ENCODE results near the gene GPR26. TPM values are rescaled to one million over a fixed set of nuclear protein-coding genes. Genes with fewer than 3 reads are reported as not detected.

GPR26 gene
- total and polyA plus RNA-seq, 8 donors = not detected

- H3K4me1 ChIP-seq = no peaks in the 10 kb centered on the region
- H3K27ac ChIP-seq = no peak overlapping the region
- no peaks in the 10 kb centered on the region for H3K36me3 ChIP-seq
- no peak for ATAC-seq
- WGBS, 2 donors = 54 to 55% methylated on average over 9 of the region's 9 CpGs
- H3K4me3 ChIP-seq = no peak overlapping the region
- FAIRE-seq = no peak
- no peaks in the 10 kb centered on the region for H3K9me3 ChIP-seq
- TF ChIP-seq, protein P1, sequence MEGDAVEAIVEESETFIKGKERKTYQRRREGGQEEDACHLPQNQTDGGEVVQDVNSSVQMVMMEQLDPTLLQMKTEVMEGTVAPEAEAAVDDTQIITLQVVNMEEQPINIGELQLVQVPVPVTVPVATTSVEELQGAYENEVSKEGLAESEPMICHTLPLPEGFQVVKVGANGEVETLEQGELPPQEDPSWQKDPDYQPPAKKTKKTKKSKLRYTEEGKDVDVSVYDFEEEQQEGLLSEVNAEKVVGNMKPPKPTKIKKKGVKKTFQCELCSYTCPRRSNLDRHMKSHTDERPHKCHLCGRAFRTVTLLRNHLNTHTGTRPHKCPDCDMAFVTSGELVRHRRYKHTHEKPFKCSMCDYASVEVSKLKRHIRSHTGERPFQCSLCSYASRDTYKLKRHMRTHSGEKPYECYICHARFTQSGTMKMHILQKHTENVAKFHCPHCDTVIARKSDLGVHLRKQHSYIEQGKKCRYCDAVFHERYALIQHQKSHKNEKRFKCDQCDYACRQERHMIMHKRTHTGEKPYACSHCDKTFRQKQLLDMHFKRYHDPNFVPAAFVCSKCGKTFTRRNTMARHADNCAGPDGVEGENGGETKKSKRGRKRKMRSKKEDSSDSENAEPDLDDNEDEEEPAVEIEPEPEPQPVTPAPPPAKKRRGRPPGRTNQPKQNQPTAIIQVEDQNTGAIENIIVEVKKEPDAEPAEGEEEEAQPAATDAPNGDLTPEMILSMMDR (IDR thresholded peaks at IDR 0.05) = no peak
- H3K27me3 ChIP-seq = no peaks in the 10 kb centered on the region
- no peak for DNase-seq
- intact Hi-C loops (cut with DNase I) = no loop called here
These were observed 55.4 kb downstream of the GPR26 start for GRCh38 chr10:123721441-123722049.

GRCh38 chr10:123722351-123722750, 56.2 kb downstream of the GPR26 start:
- TF ChIP-seq, protein P1 (IDR thresholded peaks at IDR 0.05) = no peak
- no peaks in the 10 kb centered on the region for H3K4me1 ChIP-seq
- no peak for ATAC-seq
- H3K27me3 ChIP-seq = no peaks in the 10 kb centered on the region
- H3K27ac ChIP-seq = no peak overlapping the region
- no peaks in the 10 kb centered on the region for H3K9me3 ChIP-seq
- intact Hi-C loops (cut with DNase I) = no loop called here
- no peak for FAIRE-seq
- H3K4me3 ChIP-seq = no peak overlapping the region
- WGBS, 2 donors = 56 to 70% methylated on average over 2 of the region's 2 CpGs
- H3K36me3 ChIP-seq = no peaks in the 10 kb centered on the region
- no peak for DNase-seq

DNA sequence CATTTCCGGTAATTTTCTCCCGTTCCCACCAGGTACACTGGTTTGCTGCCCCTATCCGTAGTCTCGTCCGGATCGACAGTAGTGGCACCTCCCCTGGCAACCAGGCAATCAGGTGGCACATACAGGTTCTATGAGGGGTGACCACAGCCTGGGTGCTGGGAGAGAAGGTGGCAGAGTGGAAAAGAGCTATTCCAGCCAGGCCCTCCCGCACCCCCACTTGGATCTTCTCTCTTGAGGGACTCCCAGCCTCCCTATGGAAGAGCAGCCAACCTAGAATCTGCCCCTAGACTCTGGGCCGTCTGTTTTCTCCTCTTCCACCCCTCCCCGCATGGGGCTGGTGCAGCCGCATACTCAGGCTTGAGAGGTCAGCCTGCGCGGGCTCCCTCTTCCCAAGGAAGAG, 58.6 kb downstream of the GPR26 start:
- 75 to 77% methylated on average over 12 of the region's 12 CpGs for WGBS, 2 donors
- ATAC-seq = no peak
- no peak for FAIRE-seq
- Histone ChIP-seq H3K9me3 (no peaks in the 10 kb centered on the region), H3K27me3 (no peaks in the 10 kb centered on the region), H3K4me1 (no peaks in the 10 kb centered on the region), H3K27ac (no peak overlapping the region), H3K4me3 (no peak overlapping the region), H3K36me3 (no peaks in the 10 kb centered on the region)
- intact Hi-C loops (cut with DNase I) = no loop called here
- DNase-seq = no peak
- TF ChIP-seq, protein P1 (IDR thresholded peaks at IDR 0.05) = no peak

- 29 to 39% methylated on average over 3 of the region's 3 CpGs for WGBS, 2 donors
- no peak overlapping the region for H3K27ac ChIP-seq
- TF ChIP-seq, protein P1 (IDR thresholded peaks at IDR 0.05) = no peak
- H3K4me1 ChIP-seq = no peaks in the 10 kb centered on the region
- H3K4me3 ChIP-seq = no peak overlapping the region
- H3K9me3 ChIP-seq = no peaks in the 10 kb centered on the region
- ATAC-seq (no peak), DNase-seq (no peak), FAIRE-seq (no peak)
- no peaks in the 10 kb centered on the region for H3K36me3 ChIP-seq
- H3K27me3 ChIP-seq = no peaks in the 10 kb centered on the region
- intact Hi-C loops (cut with DNase I) = no loop called here
These were observed 60.2 kb downstream of the GPR26 start for GRCh38 chr10:123726381-123726780.

DNA sequence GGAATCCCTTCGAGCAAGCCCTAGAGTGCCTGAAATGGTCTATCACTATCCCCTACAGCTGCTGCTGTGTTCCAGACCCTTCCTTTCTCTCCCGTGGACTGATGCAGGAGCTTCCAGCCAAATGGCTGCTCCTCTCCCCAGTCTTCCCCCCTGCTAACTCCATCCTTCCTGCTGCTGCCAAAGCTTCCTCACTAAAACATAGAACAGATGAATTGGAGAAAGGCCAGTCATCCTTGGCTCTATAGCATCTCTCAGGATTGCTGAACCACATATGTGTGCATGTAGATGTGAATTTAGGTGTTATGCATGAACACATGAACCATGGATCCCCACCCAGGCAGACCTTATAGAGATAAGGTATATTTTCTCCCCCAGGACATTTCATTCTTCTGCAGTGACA, 60.7 kb downstream of the GPR26 start:
- intact Hi-C loops (cut with DNase I) = no loop called here
- WGBS, 2 donors = 64 to 75% methylated on average over 2 of the region's 2 CpGs
- TF ChIP-seq, protein P1 (IDR thresholded peaks at IDR 0.05) = no peak
- Histone ChIP-seq H3K36me3 (no peaks in the 10 kb centered on the region), H3K9me3 (no peaks in the 10 kb centered on the region), H3K27me3 (no peaks in the 10 kb centered on the region), H3K4me1 (no peaks in the 10 kb centered on the region), H3K4me3 (no peak overlapping the region), H3K27ac (no peak overlapping the region)
- FAIRE-seq (no peak), ATAC-seq (no peak), DNase-seq (no peak)

Measured in pancreas (tissue), 10 donors.